HG02885 (cell line): Measurements from ENCODE around the gene DNAJB5.
"Not testable (repeated sequence)": the region's sequence is repeated elsewhere in the genome, so short reads cannot be mapped to it uniquely, and the experiment has no call there.

ENCODE experiments used
- ATAC-seq: cut with Tn5 transposase; IDR thresholded peaks from one replicate; pipeline ENCODE4 v1.9.1; 2021; ENCODE audit warnings: mild to moderate bottlenecking; ENCODE audit not compliant: unreplicated experiment, poor library complexity

The DNAJB5 gene

DNA sequence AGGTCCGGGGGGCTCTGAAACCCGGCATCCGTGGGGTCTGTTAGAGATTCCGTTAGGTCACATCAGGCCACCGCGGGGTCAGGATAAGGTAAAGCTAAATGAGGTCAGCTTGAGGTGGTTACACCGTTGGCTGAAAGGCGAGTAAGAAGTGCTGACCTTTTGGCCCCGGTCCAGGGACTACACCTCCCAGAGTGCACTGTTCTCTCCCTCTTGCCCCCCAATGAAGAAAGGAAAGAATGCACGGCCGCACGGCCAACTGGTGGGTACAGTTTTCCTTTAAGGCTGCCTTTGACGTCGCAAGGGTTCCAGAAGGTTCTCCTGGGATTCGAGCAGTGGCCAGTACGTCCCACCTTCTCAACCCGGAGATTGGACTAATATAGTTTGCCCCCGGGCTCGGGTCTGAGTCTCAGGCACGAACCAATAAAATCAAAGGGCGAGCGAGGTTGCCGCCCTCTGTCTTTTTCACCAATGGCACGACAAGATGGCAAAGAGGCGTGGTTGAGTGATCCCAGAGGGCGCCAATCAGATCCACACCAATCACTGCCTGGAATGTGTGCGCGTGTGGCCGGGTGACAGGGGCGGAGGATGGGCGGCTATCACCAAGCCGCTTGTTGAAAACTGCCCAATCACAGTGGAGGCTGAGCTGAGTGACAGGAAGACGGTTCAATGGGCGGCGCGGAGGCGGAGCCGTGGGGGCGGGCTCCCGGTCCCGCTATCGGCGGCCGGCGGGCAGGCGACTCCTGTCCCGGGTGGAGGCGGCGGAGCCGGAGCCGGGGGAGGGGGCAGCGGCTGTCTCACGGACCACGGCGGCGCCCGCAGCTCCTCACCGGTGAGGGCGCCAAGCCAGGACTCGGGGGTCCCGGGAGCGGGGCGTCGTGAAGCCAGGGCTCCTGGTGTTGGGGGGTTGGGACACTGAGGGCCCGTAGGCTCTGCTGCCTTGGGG, at the start of gene DNAJB5:
DNAJB5 (plus strand) TSS at position 743 of the 943 bp plus-strand sequence. CDS start 886 bp downstream, outside the sequence.
- ATAC-seq = peak; percentile 89

DNA sequence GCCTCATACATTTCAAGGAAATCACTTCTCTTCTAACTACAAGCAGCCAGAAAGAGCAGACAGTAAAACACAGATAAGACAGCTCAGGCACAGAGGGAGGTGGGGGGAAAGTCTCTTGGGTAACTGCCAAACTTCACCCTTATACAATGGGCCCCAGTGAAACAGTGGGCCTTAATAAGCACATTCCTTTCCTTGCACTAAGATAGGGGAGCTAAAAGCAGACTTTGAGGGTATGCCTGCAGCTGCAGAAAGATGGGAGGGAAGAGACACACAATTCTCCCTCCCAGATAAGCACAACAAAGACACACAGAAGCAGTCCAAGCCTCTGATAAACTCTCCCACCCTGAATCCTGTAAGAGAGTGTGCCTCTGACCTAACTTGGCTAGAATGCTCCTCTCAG, 49.6 kb upstream of the DNAJB5 start:
- not testable (repeated sequence) for ATAC-seq

DNA sequence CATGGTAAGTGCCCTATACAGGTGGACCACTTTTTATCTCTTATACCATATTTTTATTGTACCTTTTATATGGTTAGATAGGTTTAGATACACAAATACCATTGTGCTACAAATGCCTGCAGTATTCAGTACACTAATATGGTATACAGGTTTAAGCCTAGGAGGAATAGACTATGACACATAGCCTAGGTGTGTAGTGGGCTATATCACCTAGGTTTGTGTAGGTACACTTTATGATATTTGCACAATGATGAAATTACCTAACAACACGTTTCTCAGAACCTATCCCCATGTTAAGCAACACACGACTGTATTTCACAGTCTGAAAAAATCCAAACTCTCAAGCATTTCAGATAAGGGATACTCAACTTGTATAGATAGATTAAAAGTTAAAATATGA, 41.1 kb upstream of the DNAJB5 start:
- ATAC-seq = no peak

DNA sequence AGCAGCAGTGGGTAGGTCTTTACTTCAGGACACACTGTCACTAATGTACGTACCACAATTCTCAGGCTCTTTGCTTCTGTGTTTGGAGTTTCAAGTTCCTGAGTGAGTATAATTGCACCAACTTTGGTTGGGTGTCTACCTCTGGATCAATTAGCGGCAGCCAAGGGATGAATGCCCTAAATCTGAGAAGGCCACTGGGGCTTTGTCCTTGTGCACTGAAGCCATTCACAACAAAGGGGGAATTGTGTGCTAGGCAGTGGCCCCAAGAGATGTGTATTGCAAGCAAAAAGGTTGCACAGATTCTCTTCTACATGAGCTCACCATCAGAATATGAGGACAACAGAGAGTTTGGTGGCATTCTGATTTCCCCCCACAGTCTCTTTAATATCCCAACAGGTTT, 35.3 kb upstream of the DNAJB5 start:
- no peak for ATAC-seq

DNA sequence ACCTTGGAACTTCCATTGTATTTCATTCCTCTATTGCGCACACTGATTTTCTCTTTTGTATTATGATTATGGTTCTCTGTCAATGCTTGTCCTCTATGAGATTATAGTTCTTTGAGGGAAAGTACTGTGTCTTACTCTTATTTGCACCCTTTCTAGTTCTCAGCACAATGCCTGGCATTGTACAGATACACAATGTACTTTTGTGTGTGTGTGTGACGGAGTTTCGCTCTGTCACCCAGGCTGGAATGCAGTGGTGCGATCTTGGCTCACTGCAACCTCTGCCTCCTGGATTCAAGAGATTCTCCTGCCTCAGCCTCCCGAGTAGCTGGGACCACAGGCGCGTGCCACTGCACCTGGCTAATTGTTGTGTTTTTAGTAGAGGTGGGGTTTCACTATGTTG, 33.5 kb upstream of the DNAJB5 start:
- peak; percentile 6 for ATAC-seq

DNA sequence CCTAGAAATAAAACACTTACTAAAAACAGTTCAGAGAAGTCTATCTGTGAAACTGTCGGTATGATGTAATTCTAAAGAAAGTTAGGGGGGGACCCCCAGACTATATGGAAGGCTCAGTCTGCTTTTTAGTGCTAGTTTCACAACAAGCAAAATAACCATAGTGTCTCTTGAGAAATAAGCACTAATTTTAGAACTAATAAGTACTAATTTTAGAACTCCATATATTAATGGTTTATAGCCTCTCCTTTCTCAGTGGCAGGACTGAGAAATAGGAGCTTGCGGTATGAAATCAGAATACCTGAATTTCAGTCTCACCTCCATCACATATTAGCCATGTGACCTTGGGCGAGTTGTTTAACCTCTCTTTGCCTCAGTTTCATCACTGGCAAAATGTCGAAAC, 32.9 kb upstream of the DNAJB5 start:
- ATAC-seq = peak; percentile 77

DNA sequence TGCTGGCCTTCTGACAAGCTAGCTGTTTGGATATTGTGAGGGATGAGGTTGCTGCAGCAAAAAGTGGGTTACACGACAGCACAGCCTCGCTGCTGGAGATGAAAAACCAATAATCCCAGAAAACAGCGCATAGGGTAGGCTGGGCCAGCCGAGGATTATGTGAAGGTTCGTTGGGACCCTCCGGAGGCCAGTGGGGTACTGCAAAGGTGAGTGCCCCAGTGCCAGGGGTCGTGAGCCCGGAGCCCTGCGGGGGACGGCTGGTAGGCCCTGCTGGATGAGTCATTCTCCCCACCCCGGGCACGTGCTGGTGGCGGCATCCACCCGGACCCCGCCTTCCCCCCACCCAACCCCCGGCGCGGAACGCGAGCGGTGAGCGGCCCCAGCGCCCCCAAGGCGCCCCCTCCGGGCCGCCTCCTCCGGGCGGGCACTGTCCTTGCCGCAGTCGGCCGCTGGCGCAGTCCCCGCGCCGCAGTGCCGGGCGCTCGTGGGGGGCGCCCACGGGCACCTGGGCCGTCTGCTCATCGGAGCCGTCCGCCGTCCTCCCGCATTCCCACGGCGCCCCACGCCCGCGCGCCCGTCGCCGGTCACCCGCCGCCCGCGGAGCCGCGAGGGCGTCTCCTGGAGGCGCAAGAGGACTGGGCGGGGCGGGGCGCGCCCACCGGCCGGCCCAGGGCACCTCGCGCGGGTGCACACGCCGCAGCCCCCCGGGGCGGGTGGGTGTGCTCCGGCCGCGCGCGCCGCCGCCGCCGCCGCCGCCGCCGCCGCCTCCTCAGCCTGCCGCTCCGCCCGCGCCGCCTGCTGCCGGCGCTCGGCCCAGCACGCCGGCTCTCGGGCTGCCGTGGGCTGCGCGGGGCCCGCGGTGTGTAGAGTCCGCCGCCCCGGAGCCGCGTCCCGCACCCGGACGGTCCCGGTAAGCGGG, 31.8 kb upstream of the DNAJB5 start, which contains the start of gene PHF24:
PHF24 (plus strand) TSS at position 794 of the 919 bp plus-strand sequence. CDS start 13,014 bp downstream, outside the sequence.
- ATAC-seq = peak; percentile 41

DNA sequence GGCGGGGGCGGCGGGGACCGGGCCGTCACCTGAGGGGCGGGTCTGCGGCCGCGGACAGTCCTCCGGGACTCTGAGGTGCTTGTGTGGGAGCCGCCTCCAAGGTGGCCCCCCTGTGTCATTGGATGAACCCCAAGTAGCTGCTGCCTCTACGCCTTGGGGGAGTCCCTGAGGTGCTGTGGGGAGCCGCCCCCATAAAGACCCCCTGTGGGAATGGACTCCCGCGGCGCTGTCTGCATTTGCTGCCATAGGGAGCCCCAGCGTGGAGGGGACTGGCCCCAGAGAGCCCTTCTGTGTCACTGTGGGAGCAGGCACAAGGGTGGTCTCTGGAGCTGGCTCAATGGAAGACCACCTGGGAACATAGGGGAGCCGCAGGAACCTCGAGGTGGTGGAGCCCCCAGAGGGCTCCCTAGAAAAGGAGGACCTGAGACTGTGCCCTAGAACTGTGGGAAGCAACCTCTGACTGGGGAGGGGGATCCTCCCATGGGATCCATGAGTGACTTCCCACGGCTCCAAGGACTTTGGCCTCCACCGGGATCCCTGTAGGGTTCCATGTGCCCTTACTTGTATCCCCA, 31.0 kb upstream of the DNAJB5 start:
- no peak for ATAC-seq

DNA sequence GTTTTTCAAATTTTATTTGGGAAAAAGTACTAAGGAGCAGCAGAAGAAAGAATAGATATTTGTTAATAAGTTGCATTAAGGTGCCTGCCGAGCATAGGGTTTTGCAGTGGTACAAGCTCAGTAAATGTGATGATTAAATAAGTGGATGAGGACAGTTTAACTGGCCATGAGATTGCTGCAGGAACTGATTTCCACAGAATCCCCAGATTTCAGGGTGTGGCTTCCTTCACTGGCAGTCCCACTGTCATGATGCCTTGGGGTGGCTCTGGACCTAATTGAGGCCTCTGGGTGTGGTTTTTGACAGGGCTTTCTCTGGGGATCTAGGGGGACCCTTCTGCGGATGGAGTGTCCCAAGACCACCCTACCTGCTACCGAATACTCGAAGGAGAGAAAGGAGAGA, 30.1 kb upstream of the DNAJB5 start:
- ATAC-seq = no peak

DNA sequence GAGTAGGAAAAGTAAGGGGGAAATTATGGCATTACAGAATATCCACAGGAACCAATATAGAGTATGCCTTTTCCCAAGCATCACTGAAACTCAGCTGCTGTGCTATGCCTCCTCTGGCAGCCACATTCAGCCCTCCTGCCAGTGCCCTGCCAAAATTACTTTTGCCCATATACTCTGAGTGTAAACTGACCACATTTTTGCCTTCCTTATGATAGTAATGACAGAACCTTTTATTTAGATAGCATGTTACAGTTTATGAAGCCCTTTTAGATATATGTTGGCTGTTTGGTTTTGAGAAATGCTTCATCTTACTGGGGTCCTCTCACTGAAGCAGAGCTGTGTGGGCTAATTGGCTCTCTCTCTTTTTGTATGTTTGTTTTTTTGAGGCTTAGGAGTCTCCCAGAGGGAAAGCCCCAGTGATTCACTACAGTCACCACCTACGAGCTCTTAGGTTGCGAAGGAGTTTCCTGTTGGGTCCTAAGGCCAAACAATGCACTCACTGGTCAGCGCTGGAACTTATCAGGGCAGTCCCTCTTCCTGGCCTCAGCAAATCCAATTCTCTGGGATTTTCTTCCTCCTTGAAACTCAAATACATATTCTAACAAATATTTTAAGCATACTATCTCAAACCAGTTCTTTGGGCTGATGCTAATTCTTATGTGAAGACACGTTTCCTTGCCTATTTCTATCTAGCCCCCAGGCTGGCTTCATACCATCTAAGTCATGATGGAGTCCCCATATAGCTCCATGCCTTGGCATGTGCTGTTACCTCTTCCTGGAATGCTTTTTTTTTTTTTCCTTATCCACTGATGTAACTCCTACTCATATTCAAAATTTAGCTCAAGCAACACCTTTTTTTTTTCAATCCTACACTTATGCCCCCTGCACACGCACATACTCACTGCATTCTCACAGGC, 27.7 kb upstream of the DNAJB5 start:
- no peak for ATAC-seq

DNA sequence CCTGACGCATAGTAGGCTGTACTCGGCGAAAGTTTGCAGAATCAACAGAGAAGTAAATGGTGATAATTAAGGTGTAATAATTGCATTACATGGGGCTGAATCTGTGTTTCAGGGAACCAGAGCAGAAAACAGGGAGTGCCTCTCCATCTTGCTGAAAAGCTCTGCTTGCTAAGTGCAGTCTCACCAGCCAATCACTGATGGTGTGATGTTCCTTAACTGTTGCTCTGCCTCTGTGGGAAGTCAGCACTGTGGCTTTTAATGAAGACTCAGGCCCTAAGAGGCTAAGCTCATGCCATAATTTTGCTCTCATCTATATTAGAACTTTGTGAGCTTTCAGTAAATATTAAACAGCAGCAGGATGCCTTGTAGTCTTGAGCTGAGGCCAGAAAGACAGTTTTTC, 27.0 kb upstream of the DNAJB5 start:
- no peak for ATAC-seq

DNA sequence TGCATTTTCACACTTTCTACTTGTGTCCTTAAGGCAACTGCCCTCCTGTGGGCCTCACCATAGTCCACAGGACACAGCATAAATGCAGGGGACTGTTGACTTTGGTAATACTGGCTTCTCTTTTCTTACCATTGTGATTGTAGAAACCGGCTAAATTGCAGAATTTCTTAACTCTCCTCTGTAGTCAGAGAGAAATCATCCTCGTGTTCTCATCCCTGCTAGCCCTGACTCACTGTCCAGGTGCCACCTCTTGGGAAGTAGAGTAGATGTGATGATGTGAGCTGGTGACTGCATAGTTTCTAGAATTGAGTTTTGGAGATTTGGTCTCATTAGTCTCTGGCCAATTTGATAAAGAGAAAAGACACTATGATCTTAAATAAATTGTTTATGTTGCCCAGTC, 26.0 kb upstream of the DNAJB5 start:
- ATAC-seq = no peak

DNA sequence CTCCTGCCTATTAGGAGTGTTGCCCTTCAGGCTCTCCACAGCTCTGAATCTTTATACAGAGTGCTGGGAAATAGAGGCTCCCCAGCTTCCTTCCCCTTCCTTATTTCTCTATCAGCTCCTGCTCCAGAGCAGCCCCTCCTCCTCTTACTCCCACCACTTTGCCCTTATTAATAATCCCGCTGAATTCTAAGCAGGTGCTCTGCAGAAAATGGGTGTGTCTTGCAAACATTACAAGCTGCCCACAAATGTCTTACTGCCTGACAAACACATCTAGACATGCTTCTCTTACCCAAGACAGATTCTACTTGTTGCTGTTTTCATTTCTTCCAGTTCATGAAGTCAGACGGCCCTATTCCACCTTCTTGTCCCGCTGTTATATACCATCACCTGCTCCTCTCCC, 25.1 kb upstream of the DNAJB5 start:
- ATAC-seq = no peak

DNA sequence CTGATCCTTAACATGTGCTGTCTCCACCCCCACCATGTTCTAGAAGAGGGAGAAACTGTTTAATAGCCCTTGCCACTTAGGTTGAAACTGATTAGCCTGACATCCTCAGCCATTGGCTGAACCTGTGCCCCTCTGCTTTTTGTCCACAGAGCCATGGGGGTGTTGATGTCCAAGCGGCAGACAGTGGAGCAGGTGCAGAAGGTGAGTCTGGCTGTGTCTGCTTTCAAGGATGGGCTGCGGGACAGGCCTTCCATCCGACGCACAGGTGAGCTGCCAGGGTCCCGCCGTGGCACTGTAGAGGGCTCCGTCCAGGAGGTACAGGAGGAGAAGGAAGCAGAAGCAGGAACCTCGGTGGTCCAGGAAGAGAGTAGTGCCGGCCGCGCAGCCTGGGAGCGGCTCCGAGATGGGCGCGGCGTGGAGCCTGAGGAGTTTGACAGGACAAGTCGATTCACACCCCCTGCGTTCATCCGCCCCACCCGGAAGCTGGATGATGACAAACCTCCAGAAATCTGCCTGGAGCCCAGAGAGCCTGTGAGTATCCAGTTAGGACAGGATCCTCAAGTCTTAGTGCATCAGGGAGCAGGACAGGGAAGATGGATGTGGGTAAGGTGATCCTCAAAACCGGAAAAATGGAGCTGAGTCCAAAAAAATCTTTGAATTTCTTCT, 18.3 kb upstream of the DNAJB5 start:
- ATAC-seq = no peak

DNA sequence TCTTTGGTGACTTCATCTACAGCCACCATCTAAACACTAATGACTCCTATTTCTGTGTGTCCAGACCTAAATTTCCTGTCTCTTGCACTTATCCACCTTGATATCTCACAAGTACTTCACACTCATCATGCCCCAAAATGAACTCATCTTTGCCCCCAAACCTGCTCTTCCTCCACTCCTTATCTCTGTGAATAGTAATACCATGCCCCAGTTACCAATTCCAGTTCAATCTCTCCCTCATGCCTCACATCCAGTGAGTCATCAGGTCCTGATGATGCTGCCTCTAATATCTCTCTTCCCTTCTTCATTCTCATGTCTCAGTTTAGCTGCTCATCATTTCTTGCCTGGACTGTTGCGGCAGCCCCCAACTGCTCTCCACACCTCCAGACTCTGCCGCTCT, 14.9 kb upstream of the DNAJB5 start:
- ATAC-seq = no peak

DNA sequence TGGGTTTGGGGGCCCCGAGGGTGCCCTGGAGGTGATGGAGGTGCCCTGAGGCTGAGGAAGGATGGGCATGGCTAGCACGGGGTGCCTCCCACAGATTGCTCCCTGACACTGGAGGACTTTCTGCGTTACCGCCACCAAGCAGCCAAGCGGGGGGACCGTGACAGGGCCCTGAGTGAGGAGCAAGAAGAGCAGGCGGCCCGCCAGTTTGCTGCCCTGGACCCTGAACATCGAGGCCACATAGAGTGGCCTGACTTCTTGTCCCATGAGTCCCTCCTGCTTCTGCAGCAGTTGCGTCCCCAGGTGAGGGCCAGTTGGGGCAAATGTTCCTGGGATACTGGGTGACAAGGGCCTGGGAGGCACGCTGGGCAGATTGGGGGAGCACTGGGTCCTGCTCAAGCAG, 13.1 kb upstream of the DNAJB5 start:
- no peak for ATAC-seq

DNA sequence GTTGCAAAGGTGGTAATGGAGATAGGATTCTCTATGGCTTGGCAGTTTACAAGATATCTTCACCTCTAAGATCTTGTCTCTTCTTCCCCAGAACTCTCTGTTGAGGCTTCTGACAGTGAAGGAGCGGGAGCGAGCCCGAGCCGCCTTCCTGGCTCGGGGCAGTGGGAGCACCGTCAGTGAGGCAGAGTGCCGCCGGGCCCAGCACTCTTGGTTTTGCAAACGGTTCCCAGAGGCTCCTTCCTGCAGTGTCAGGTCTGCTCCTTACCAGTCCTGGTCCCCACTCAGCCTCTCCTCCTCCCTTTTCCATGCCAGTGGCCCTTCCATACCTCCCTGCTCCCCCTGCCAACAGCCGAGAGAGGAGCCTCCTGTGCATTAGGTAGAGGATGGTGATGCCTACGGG, 12.6 kb upstream of the DNAJB5 start:
- ATAC-seq = no peak

DNA sequence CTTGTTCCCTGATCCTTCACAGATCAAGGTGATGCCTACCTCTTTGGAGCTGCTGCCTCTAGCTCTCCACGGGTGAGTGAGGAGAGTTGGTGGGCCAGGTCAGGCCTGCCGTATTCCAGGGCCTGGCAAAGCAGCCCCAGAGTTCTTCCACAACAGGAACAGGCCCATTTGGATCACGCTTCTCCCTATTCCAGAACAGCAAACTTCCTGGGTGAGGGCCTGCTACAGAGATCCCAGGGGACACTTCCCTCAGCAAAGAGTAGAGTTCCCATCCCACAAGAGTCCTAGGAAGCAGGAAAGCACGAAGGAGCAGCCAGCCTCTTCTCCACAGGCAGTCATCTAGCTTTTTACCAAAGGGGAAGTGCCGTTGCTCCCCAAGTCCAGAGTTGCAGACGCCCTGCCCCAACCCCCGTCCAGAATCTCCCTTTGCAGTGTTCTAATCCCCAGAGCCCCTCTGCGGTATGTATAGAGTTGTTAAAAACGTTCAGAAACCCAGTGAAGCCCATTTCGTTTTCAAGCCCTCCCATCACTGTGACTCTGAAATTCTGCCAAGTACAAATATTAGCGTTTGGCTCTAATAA, 9.3 kb upstream of the DNAJB5 start:
- ATAC-seq = no peak

DNA sequence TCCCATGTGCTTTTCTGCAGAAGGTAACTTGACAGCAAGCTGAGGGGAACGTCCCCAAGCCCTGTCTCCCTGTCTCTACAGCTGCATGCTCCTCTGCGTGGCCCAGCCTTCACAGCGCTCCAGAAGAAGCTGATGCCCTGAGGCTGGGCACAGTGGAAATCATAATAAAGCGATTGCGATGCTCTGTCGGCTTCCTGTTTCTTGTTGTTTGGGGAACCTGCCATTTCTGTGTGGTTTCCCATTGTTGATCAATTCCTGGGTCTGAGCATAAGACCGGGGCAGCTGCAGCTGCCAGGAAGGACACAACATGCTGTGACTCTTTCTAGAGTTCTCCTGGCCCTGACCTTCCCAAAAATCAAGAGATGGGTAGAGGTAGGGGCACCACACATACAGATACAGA, 7.2 kb upstream of the DNAJB5 start:
- ATAC-seq = no peak
